Testis (tissue), 3 donors: ENCODE data around the gene ASNSD1. TPM values are rescaled to one million over a fixed set of nuclear protein-coding genes. Genes with fewer than 3 reads are reported as not detected.
"Not testable (repeated sequence)": the region's sequence is repeated elsewhere in the genome, so short reads cannot be mapped to it uniquely, and the experiment has no call there.

Experiments
- DNase-seq: peaks from one replicate; pipeline ENCODE4 v3.0.0-alpha.2; 2019
- H3K27ac ChIP-seq, 2 donors: fragments of 200-600 bp; sonication (generic); one replicate each; pipeline ENCODE4 v1.5.1; 2019
- H3K27me3 ChIP-seq: fragments of 200-600 bp; sonication (generic); one replicate; pipeline ENCODE4 v1.5.1; 2019
- H3K36me3 ChIP-seq: fragments of 200-600 bp; sonication (generic); one replicate; pipeline ENCODE4 v1.5.1; 2017; ENCODE audit warnings: low read depth; ENCODE audit errors: missing control alignments
- H3K4me1 ChIP-seq: fragments of 200-600 bp; sonication (generic); one replicate; pipeline ENCODE4 v1.5.1; 2019
- H3K4me3 ChIP-seq, 2 donors: fragments of 200-600 bp; sonication (generic); one replicate each; pipeline ENCODE4 v1.5.1; 2017 to 2019
- H3K9me3 ChIP-seq: fragments of 200-600 bp; sonication (generic); one replicate; pipeline ENCODE4 v1.5.1; 2017
- POLR2A ChIP-seq: fragments of 450-650 bp; IDR thresholded peaks from one replicate; pipeline ENCODE4 v1.6.1; 2017; ENCODE audit warnings: antibody characterized with exemption, mild to moderate bottlenecking, moderate library complexity
- WGBS, 2 donors: methylation state at CpG; one replicate each; pipeline ENCODE4 v1.1.5; 2018; 5-methylcytosine and 5-hydroxymethylcytosine counted together
- intact Hi-C: fragments of 100-400 bp; cut with DNase I; formaldehyde crosslinking; loops from one replicate; pipeline ENCODE4 v1.15.1; 2023; ENCODE audit warnings: low total_unique reads
- polyA plus RNA-seq: library from polyadenylated mRNA; stranded (reverse); fragments of 350-450 nt; fragmentation: Illumina TruSeq; extraction: RNeasy Lipid Tissue Mini Kit (QIAGEN cat#74804); gene quantifications from one replicate; pipeline ENCODE4 v1.2.3, GENCODE V29; 2014; ENCODE audit warnings: low read depth, low replicate concordance; ENCODE audit not compliant: insufficient read depth
- total RNA-seq, 2 donors: library from RNA; depleted of rRNA; stranded (reverse); fragments of >200 nt; gene quantifications; one replicate each; pipeline ENCODE4 v1.2.3, GENCODE V29; 2016
- TF ChIP-seq, protein P1 (sequence below), 3 experiments: fragments of 450-650 bp in 2 of 3; fragments of 200-600 bp in 1 of 3; sonication (generic) in 1 of 3; IDR thresholded peaks; one replicate each; pipeline ENCODE4 v1.5.1; 2016 to 2019; ENCODE audit warnings: antibody characterized with exemption in 3 of 3, mild to moderate bottlenecking in 2 of 3, moderate library complexity in 1 of 3

The ASNSD1 gene
- total and polyA plus RNA-seq, 3 donors from 2014 or later: 25.9 to 42.5 (median 36.2) TPM

DNA sequence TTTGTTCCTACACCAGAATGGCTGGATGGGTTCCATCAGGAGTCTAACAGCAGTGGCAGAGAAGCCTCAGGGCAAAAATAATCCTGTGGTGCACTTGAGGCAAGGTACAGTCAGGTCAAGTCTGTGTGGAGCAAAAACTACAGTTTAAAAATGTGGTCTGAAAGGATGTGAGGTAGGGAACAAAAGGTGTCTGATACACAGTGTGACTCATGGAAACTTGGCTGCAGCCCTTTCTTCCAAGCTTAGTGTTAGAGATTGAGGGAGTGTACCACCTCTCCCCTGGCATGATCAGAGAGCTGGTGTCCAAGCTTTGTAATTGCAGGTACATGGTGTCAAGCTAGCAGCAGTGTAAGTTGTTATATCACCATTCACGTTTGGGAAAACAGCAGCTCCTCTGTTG lies 22.1 kb downstream of the ASNSD1 start:
- 38 to 70% methylated on average over 1 of the region's 1 CpG for WGBS, 2 donors
- no peaks in the 10 kb centered on the region for H3K4me1 ChIP-seq
- intact Hi-C loops: no loop called here
- no peak overlapping the region for H3K4me3 ChIP-seq
- TF ChIP-seq, protein P1, sequence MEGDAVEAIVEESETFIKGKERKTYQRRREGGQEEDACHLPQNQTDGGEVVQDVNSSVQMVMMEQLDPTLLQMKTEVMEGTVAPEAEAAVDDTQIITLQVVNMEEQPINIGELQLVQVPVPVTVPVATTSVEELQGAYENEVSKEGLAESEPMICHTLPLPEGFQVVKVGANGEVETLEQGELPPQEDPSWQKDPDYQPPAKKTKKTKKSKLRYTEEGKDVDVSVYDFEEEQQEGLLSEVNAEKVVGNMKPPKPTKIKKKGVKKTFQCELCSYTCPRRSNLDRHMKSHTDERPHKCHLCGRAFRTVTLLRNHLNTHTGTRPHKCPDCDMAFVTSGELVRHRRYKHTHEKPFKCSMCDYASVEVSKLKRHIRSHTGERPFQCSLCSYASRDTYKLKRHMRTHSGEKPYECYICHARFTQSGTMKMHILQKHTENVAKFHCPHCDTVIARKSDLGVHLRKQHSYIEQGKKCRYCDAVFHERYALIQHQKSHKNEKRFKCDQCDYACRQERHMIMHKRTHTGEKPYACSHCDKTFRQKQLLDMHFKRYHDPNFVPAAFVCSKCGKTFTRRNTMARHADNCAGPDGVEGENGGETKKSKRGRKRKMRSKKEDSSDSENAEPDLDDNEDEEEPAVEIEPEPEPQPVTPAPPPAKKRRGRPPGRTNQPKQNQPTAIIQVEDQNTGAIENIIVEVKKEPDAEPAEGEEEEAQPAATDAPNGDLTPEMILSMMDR (IDR thresholded peaks at IDR 0.05): no peak
- TF ChIP-seq POLR2A: no peak
- H3K27ac ChIP-seq: no peak overlapping the region
- H3K36me3 ChIP-seq: no peaks in the 10 kb centered on the region
- DNase-seq: no peak
- no peaks in the 10 kb centered on the region for H3K9me3 ChIP-seq
- no peaks in the 10 kb centered on the region for H3K27me3 ChIP-seq

DNA sequence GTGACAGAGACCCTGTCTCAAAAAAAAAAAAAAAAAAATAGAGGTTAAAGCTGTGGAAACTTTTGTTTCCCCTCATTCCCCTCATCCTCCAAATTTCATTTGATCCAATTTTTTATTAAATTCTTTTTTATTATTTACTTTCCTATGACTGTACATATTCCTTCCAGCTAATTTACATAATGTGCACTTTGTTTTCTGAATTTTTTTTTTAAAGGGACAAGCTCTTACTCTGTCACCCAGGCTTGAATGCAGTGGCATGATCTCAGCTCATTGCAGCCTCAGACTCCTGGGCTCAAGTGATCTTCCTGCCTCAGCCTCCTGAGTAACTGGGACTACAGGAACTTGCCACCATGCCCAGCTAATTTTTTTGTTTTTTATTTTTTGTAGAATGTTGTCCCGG lies 23.6 kb downstream of the ASNSD1 start:
- intact Hi-C loops: no loop called here
- DNase-seq: no peak
- Histone ChIP-seq H3K4me3 (no peak overlapping the region), H3K4me1 (no peaks in the 10 kb centered on the region), H3K27me3 (no peaks in the 10 kb centered on the region), H3K27ac (no peak overlapping the region), H3K9me3 (no peaks in the 10 kb centered on the region), H3K36me3 (no peaks in the 10 kb centered on the region)
- WGBS, 2 donors: 48 to 59% methylated on average over 1 of the region's 1 CpG
- TF ChIP-seq, protein P1 (IDR thresholded peaks at IDR 0.05): no peak
- no peak for TF ChIP-seq POLR2A

DNA sequence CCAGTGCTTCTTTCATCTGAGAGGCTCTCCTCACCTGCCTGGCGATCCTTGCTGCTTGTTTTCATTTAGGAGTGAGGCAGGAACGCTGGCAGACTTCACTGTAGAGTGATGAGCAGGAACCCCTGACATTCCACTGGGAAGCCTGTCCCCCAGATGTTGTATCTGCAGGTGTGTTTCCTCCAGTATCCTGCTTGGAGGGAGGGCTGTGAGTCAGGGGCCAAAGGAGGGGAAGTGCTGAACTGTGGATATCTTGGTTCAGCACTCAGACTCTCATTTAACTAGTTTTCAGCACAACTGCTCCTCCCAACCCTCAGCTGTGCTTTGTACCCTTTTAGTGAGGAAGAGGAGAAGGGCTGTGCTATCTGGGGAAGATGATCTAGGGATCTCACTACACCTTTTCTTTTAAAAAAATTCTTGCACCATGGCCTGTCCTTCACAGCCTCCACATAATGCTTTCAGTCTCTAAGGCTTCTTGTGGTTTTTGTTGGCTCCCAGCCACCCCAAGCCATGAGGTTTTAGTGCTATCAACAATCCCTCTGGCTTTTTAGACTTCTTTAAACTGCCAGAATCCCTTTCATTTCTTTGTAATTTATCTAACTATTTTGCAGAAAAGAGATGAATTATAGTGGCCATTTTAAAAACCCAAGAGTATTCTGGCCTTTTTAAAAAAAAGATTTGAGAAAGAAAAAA lies 24.4 kb downstream of the ASNSD1 start:
- WGBS, 2 donors: 67 to 70% methylated on average over 2 of the region's 2 CpGs
- no peaks in the 10 kb centered on the region for H3K4me1 ChIP-seq
- H3K4me3 ChIP-seq: no peak overlapping the region
- H3K9me3 ChIP-seq: no peaks in the 10 kb centered on the region
- no peak overlapping the region for H3K27ac ChIP-seq
- H3K36me3 ChIP-seq: no peaks in the 10 kb centered on the region
- no peak for TF ChIP-seq POLR2A
- TF ChIP-seq, protein P1 (IDR thresholded peaks at IDR 0.05): no peak
- H3K27me3 ChIP-seq: no peaks in the 10 kb centered on the region
- no peak for DNase-seq
- intact Hi-C loops: no loop called here

DNA sequence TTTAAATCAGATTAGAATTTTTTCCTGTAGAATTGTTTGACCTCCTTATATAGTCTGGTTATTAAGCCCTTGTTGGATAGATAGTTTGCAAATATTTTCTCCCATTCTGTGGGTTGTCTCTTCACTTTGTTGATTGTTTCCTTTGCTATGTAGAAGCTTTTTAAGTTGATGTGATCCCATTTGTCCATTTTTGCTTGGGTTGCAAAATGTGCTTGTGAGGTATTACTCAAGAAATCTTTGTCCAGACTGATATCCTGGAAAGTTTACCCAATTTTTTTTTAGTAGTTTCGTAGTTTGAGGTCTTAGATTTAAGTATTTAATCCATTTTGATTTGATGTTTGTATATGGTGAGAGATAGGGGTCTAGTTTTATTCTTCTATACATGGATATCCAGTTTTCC lies 26.5 kb downstream of the ASNSD1 start:
- intact Hi-C loops, H3K36me3 ChIP-seq: not testable (repeated sequence)
- 98 to 100% methylated on average over 1 of the region's 1 CpG for WGBS, 2 donors

DNA sequence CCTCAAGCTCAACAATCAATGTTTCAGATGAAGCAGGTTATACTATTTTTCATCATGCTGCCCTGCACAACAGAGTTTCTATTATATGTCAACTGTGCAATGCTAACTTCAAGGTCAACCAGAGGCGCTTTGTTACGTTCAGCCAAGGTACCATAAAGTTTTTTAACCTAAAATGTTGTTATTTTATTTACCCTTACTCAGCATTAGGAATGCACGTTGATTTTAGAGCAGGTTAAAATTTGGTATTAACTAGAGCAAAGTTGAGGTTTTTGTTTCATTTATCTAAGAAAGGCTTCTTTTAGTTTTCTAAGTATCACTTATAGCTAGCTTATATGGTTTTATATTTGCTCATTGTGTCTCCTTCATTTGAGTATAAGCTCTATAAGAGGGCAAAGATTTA lies 35.0 kb downstream of the ASNSD1 start:
- Histone ChIP-seq H3K4me3 (no peak overlapping the region), H3K27me3 (no peaks in the 10 kb centered on the region), H3K4me1 (no peaks in the 10 kb centered on the region), H3K27ac (no peak overlapping the region), H3K9me3 (no peaks in the 10 kb centered on the region), H3K36me3 (no peaks in the 10 kb centered on the region)
- TF ChIP-seq POLR2A: no peak
- TF ChIP-seq, protein P1 (IDR thresholded peaks at IDR 0.05): no peak
- 68 to 80% methylated on average over 3 of the region's 3 CpGs for WGBS, 2 donors
- DNase-seq: no peak
- intact Hi-C loops: no loop called here

More for the DNA sequence above, 26.5 kb downstream of the ASNSD1 start:
- not testable (repeated sequence) for H3K27ac ChIP-seq, DNase-seq, H3K4me1 ChIP-seq, H3K9me3 ChIP-seq, H3K27me3 ChIP-seq, H3K4me3 ChIP-seq
